LHCN-M2 (cell line): ENCODE measurements around the gene ADAMTS8. TPM values are rescaled to one million over a fixed set of nuclear protein-coding genes. Genes with fewer than 3 reads are reported as not detected.
A peak's percentile ranks its signal among the peaks of the same experiment; 100 is the strongest.

Experiments
- DNase-seq: peaks from one replicate; pipeline ENCODE4 v3.0.0-alpha.2; 2012; ENCODE audit warnings: low read depth
- total RNA-seq: library from RNA; depleted of rRNA; stranded (reverse); fragments of >200 nt; gene quantifications from 2 replicates; pipeline ENCODE4 v1.2.3, GENCODE V29; 2014

The ADAMTS8 gene
- total RNA-seq, 1 experiment from 2014 or later: not detected

DNA sequence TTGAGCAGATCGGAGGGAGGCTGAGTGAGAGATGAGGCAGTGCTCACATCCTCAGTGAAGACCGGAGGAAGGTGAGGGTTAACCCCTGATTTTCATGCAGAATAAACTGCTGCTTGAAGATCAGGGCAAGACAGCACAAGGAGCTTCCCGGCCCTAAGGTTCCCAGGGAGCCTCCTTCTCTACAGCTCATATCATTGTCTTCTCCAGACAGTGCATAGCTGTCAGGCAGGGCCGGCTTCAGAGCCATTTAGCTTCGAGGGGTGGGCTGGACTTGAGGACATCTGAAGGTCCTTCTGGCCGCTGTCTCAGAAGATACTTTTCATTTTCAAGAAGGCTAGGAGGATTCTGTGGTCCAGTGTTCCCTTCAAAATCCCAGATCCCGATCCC lies 7.2 kb downstream of the ADAMTS8 start:
- DNase-seq: no peak

DNA sequence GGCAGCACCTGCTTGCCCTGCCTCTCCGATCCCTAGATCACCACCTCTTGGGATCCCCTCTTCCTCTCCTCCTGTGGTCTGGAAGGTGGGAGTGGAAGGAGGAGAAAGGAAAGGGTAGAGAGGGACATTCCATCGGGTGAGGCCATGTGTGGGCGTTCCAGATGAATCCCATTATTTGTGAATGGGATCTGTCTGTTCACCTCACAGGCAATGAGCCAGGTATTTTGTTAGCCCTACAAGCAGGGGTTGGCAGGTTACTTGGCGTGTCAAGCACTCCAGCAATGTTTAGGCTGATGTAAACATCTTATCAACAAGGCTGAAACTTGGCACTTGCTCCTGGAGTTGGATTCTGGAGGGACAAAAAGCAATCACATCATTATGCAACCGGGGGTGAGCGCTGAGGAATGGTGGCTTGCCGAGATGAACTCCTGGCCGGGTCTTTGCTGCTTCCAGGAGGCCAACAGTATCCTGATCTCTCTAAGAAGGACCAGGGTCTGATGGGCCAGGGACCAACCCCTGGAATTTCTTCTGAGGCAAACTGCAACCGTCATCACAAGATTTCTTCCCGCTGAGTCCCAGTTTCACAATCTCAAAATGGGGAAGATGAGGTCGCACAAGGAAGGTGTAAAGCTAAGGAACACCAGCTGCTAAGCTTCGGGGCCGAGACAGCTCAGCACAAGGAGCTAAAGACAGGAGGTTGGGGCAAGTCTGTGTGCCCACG lies 7.8 kb downstream of the ADAMTS8 start:
- no peak for DNase-seq

DNA sequence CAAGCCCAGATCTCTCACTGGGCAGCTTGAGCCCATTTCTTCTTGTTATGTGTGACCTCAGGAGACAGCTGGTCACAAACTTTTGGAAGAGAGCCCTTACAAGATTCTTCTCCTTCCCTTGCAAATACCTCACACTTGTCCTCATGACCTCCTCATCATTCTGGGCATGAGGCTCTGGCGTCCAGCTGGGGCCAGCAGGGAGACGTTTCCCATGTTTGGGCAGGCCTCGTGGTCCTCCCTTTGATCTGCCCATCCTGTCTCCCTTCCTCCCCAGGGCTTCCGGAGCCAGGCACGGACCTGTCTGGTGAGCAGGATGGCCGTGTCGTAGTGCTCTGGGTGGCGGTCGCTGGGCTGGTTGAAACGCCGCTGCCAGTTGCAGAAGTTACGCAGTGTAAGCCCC lies 9.7 kb downstream of the ADAMTS8 start:
- peak; percentile 25 for DNase-seq

DNA sequence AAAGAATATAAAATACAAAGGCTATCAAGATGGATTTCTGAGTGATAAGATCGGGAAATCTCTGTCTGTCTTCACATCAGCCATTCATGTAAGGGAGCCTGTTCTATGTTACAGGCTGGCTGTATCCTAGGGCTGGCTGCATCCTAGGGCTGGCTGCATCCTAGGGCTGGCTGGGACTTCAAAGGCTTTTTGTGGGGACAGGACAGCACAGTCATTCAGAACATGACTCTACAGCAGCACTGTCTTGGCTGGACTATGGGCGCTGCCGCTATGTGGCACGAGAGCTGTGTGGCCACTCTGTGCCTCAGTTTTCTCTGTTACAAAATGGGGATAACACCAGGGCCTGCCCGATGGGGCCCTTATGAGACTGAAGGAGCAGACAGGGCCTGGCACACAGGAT lies 10.2 kb downstream of the ADAMTS8 start:
- no peak for DNase-seq

DNA sequence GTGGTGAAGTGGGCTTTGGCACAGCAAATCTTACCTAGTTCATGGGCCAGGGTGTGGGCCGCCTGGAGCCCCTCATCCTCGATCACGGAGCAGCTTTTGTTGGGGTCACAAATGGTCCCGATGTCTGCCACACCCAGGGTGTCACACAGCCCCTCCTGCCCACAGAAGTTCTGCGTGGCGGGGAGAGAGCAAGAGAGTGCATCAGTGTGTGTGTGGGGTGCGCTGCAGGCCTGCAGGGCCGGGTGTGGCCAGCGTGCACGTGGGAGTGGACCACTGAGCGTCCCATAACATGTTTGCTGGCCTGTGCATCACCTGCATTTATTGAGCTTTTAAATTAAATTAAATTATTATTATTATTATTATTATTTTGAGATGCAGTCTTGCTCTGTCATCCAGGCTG lies 11.5 kb downstream of the ADAMTS8 start:
- DNase-seq: no peak

DNA sequence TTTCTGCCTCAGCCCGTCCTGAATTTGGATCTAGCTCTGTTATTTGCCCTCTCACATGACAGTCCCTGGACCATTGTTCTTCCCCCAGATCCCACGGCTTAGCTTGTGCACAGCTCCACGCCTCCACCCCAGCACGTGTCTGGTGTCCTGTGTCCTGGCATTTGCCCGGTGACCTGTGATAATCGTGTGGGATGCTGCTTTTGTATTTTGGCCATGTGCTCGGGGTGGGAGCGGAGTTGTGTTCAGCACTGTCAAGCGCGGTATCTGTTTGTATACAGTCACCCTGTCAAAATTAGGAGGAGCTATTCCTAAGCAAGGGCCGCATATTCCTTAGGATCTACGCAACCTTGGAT lies 11.9 kb downstream of the ADAMTS8 start:
- no peak for DNase-seq

DNA sequence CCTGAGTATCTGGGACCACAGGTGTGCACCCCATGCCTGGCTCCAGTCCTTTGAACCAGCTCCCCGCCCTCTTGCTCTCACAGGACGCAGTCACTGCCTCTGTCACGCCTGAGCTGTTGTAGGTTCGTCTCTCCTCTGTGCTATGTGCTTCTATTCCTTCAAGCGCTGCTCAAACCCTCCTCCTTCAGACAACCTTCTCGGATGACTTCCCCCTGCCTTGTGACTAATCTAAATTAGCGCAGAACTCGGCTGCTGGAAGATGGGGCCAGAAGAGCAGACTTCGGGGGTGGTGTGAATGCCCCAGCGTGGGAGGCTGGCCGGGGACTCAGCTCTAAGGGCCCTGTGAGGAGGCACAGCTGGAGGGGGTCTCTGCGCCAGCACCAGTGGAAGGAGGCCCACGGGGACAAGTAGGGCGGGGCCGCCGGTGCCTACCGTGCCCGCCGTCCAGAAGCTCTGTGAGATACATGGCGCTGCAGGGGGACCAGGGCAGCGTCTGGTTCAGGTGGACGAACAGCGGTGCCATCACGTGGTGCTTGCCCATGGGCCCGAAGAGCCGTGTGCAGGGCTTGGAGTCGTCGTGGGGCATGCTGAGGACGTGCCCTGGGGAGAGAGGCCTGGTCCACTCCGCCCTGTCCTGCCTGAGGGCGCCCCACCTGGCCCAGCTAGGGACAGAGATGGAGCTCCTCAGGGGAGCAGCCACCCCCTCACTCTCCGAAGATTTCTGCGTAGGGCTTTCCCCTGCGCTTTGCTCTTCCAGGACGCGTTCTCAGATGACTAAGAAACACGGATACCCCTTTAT lies 12.5 kb downstream of the ADAMTS8 start:
- DNase-seq: no peak

DNA sequence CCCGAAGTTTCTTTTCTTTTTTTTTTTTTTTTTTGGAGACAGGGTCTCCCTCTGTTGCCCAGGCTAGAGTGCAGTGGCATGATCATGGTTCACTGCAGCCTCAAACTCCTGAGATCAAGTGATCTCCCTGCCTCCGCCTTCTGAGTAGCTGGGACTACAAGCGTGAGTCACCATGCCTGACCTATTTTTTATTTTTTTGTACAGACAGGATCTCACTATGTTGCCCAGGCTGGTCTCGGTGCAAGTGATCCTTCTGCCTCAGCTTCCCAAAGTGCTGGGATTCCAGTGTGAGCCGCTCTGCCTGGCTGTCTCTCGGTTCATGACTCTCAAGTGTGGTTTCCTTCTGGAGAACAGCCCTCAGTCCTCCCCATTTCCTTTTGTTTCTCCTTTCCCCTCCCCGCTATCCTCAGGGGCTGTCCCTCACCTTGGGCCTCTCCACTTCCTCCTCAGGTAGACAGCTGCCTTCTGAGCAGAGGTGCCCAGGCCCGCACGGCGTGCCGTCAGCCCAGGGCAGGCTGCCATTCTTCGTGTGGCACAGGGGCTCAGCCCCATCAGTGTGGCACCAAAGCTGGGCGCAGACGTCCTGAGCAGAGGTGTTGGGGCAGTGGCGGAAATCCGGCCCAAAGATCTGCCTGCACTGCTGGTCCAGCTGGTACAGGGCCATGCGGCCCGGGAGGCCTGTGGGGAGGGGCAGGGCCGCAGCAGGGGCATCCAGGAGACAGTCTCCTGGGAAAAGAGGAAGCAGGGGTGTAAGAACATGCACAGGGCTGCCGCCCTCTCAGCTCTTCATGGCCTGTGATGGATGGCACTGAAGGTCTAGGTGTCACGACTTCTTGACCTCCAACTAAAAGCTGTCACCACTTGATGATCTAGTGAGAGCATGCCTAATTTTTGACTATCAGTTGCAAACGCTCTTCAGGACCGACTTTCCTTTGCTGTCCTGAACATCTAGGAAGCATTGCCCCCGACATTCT lies 14.0 kb downstream of the ADAMTS8 start:
- no peak for DNase-seq

DNA sequence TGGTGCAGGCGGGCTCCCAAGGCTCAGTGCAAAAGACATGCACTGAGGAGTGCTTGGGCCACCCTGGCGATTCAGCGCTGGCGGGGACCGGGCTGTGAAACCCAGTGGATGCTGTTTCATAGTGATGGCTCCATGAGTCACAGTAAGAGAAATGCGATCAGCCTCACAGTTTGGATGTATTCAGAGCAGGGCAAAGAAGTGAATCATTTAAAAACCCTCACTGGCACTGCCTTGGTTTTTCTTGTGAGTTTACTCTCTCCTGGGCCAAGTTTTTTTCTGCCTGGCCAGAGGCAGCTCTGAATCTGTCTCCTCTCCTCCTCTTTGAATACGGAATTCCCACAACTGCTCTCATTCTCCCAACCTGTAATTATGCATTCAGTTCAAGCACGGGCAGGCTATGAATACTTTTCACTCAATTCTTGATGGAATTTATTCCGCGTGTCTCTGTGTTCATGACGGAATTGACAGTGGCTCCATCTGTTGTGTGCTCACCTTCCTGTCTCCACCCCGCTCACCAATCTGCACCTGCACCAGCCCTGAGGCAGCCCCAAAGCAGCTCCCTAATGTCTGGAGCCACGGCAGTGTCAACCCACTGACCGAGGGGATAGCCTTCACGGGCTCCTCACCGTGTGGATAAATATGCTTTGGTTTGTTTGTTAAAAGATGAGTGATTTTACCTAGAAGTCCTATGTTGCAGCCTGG lies 14.9 kb downstream of the ADAMTS8 start:
- DNase-seq: peak; percentile 90

DNA sequence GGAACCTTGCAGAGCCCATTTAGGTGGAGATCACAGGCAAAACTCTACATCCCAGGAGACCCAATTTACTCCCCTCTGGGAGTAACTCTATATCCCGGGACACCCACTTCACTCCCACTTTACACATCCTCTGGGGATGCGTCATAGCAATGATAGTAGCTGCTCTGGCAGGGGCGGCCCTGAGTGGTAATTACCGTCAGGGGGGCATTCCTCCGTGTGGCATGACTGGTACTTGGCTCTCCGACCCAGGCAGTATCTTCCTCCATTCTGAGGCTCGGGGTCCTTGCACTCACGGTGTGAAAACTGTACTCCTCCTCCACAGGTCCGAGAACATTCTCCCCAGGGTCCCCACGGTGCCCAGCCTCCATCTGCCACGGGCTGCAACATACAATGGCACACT lies 17.2 kb downstream of the ADAMTS8 start:
- DNase-seq: no peak

DNA sequence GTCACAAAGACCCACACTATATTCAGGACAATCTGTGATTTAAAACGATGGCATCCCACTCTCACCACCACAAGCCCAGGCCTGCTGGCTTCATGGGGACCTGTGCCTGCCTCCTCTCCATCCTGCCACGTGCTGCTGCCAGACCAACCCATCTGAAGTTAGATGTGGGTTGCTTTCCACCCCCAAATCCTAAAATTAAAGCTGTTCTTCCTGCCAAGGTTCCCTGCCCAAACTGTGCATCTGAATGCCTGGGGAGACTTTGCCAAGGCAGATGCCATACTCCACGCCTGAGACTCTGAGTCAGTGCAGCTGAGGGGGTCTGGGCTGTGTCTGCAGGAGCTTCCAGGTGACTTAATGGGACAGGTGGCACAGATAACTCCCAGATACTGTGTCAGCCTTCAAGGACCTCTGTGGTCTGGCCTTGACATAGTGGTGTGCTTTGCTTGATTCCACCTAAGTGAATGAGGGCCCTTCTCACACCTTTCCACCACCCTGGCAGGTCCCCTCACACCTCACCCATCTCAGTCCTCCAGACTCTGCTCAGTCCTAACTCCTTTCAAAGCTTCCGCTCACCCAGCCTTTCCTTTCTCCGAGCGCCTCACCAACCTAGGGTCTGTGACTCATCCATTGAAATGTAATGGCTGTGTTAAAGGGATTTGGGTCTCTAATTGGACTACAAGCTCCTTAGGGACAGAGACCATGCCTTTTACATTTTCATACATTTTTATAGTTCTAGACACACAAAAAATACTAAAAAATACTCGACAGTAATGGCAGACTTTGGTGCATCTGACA lies 18.6 kb downstream of the ADAMTS8 start:
- no peak for DNase-seq

DNA sequence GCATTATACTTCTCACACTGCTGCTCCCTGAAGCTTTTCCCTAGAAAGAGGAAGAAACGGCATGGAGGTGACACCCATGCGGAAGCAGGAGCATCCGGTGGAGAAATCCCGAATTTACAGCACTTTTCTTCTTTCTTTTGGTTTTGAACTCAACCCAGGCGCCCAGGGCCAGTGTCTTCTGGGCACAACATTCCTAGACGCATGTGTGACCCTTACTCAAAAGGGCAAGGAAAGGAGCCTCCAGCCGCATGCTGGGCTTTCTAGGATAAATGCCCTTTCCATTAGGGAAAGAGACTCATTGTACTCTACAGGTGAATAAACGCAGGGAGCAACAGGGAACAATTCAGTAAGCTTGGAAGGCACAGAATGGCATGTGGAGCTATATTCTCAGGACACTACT lies 19.5 kb downstream of the ADAMTS8 start:
- DNase-seq: no peak

DNA sequence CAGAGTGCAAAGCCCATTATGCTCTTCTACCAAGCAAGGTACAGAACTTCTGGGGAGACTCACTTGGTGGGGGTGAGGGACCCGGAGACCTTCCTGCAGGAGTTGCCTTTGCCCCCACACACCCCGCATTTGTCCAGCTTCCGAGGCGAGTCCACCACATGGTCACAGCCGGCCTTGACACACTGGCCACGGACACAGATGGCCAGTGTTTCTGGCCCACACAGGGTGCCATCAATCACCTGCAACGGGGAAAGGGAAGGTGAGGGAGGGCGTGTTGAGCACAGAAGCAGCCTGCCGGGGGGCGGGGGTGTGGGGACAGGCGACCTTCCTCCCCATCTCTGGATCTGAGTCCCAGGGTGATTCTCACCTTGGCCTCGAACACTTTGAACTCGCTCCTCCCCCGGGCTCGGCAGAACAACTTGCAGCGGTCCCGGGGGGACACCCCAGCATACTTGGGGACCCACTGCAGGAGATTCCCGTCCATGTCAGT lies 20.0 kb downstream of the ADAMTS8 start:
- no peak for DNase-seq

DNA sequence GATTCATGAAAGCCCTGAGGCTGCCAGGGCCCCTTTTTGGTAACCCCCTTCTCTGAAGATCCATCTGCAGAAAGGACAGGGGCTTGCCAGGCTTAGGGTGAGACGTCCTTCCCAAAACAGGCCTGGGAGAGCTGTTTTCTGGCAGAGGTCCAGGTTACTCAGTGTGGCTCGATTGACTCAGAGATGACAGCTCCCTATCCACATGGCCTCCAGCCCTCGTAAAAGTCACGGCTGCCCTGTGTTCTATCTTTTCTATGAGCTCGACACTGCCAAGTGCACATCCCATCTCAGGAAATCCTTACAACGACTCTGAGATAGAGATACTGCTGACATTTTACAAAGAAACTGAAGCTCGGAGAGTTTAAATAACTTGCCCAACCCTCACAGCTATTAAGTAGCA lies 20.4 kb downstream of the ADAMTS8 start:
- peak; percentile 87 for DNase-seq

DNA sequence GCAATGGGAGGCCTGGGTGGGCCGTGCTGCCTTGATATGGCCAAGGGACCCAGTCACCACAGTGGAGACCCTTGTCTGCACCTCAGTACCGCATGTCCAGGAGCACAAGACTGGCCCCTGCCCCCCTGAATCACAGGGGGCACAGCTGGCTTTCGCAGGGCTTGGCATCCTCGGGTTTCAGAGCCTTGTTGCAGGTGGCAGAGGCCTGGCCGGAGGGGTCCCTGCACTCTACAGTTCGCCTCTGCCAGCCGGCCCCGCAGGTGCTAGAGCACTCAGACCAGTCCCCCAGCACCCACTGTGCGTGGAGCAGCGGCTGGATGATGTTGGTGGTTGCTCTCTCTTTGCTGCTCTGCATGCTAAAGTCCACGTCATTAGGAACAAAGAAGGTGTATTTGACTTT lies 23.0 kb downstream of the ADAMTS8 start:
- DNase-seq: no peak

DNA sequence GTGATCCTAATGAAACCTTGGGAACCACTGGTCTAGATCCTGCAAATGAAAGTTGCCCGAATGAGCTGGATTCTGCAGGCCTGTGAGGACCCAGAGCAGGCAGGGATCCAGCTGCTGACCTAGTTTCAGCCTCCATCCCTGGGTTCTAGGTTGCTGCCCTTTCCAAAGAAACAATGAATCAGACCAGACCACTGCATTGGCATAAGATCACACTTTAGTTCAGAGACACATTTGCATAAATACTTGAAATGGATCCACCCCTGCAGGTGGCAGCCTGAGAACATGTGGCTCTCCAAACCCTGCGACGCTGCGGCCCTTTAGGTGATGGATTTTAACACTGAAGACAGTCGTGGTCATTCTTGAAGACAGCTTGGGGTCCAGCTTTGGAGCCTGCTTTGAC lies 23.7 kb downstream of the ADAMTS8 start:
- DNase-seq: no peak

DNA sequence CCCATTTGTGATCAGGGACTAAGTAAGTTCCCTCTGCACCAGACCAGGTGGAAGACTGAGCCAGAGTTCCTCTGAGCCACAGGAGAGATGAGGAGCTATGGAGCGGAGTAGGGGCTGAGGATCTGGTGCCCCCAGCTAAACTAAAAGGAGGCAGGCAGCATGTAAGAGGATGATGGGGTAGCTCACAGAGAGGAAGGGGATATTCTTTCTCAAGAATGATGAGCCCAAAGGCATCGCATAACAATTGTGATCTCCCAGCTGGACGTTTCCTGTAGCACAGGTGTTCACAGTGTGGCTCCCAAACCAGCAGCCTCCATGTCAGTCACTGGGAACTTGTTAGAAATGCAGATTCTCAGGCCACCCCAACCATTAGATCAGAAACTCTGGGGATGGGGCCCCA lies 24.4 kb downstream of the ADAMTS8 start:
- no peak for DNase-seq

DNA sequence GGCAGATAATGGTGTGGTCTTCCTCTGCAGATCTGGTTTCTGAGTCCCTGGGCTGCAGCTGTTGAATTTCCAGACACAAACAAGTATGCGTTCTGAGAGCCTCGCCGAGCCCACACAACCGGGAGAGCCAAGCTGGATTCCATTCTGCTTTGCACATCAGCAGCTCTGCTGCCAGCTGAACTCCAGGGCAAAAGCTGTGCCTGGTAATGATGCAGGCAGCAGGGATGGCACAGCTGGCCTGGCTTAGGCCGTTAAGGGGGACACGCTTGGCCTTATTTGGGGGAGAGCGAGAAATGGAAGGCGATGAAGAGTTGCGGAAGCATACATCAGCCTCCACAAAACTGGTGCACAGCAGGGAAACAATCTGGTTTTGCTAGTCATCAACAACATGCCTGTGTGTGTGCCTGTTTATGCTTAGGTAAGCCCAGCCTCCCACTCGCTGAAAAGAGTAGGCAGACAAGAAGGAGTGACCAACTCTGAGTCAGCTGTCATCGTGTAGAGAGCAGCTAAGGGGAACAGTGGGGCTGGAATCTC lies 25.1 kb downstream of the ADAMTS8 start:
- DNase-seq: peak; percentile 82

DNA sequence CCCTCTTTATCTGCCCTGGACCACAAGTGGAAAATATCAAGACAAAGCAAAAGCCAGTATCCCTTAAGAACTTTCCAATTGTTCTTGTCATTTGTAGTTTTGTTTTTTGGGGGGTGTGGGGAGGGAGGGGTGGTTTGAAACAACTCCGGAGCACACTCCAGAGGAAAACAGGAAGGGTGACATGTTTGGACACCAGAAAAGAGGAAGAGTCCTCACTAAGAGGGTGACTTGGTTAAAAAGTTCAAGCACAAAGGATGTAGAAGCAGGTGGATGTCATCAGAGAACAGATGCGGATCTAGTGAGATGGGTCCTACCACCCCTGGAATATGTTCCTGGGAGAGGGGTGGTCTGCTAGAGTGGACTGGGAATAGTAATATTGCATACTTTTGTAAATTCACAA lies 25.8 kb downstream of the ADAMTS8 start:
- DNase-seq: no peak

DNA sequence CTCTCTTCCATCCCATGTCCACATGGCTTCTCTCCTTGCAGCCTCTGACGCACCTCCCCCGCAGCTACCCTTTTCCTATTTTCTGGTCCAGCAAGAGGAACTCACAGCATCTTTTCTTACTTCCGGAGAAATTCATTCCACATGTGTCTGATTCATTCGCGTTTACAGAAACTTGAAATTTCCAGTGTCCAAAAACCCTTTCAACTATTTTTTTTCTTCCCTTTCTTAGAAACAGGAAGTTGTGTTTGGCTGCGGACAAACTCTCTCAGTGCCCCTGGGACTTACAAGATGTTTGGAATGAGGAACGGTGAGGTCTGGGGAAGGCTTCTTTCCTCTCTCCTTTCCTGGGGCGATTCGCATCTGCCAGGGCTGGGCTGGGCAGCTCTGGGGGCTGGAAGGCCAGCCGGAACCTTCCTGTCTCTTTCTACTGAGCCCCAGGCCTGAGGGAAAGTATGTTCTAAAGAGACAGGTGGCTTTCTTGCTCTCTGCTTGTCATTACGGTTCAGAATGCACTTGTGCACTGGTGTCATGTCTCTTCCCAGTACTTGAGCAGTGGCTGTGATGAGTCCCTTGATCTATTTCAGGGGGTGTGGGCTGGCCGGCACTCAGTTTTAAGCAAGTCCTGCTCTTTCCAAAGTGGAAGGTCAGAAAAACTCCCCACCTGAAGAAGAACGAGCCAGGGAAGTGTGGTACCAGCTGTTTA lies 27.5 kb downstream of the ADAMTS8 start:
- peak; percentile 37 for DNase-seq
